GM19372 (cell line): ENCODE measurements around the gene HNRNPU.

Experiments used
- ATAC-seq: cut with Tn5 transposase; IDR thresholded peaks from one replicate; pipeline ENCODE4 v1.9.1; 2021; ENCODE audit warnings: mild to moderate bottlenecking, low read depth, moderate library complexity; ENCODE audit not compliant: unreplicated experiment

HNRNPU gene

GRCh38 chr1:244813327-244813726, 51.0 kb downstream of the HNRNPU start:
- ATAC-seq = no peak

GRCh38 chr1:244810221-244810620, 54.1 kb downstream of the HNRNPU start:
- ATAC-seq = no peak

- no peak for ATAC-seq
Observed at GRCh38 chr1:244807138-244807537, 57.2 kb downstream of the HNRNPU start.

- ATAC-seq = no peak
Observed at GRCh38 chr1:244804841-244805240, 59.5 kb downstream of the HNRNPU start.

GRCh38 chr1:244802556-244803239, 61.6 kb downstream of the HNRNPU start:
- ATAC-seq = no peak

GRCh38 chr1:244802041-244802440, 62.3 kb downstream of the HNRNPU start:
- no peak for ATAC-seq

GRCh38 chr1:244801246-244801645, 63.1 kb downstream of the HNRNPU start:
- ATAC-seq = peak; percentile 83

GRCh38 chr1:244800821-244801220, 63.5 kb downstream of the HNRNPU start:
- no peak for ATAC-seq
